Measurements from ENCODE around the gene GPX4. TPM values are rescaled to one million over a fixed set of nuclear protein-coding genes. Genes with fewer than 3 reads are reported as not detected.

Gene GPX4
- total and polyA plus RNA-seq, 10 of the 15 experiments (the other 5 are each of a cell fraction or from before 2014, with no cell fraction given), result 33.3 to 749 (median 297) TPM

DNA sequence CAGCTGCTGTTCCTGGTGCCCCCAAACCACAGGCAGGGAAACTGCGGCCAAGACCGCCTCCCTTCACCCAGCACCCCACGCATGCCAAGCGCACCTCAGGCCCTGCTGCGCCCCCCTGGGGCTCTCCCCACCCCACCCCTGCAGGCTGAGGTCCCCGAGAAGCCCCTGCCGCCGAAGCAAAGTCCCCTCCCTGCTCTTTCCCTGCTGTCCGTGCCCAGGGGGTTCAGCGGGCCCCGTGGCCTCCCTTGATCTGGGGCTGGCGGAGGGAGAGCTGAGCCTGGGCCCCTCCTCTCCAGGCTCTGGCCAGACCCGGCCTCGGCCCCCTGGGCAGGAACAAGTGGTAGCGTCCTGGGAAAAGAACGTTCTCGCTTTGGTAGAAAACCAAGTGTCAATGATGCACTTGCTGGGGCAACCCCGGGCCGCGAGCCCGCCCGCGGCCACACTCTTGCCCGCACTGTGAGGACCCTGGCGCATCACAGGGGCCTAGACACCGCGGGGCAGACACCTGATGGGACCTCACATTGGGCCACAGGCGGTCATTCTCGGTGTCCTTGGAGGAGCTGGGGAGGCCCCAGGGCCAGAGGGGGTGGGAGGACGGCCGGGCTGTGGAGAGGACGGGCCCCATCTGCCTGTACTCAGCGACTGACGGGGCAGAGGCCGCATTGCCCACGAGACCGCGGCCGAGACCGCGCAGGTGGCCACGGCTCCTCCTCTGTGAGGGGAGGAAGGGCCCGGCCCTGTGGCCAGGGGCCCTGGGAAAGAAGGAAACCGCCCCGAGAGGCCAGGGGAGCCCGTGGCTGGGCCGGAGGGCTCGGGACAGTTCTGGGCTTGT is 29.0 kb downstream of the GPX4 start:
- in situ Hi-C loops (cut with MboI) (no loop called here), intact Hi-C loops (cut with micrococcal nuclease; ENCODE audit: unreplicated experiment) (loop anchor here (5.0 kb wide), 1 partner anchor 40 kb away; the partner anchor contains the start of gene SBNO2)
- Histone ChIP-seq H3K27ac (ENCODE audit: control insufficient read depth, insufficient read depth) (peak overlapping the region; percentile 86), H3K4me1 (ENCODE audit: control insufficient read depth, insufficient read depth, low read length) (peaks cover 34% of the 10 kb centered on the region), H3K9ac (ENCODE audit: control insufficient read depth, insufficient read depth, low read length) (peak overlapping the region; percentile 86; the same call in 1 of the 2 replicates), H3K4me3 (peak overlapping the region; percentile 91), H3K4me2 (ENCODE audit: control insufficient read depth, insufficient read depth) (peak overlapping the region; percentile 99), H2AFZ (ENCODE audit: control insufficient read depth, low read depth, low read length) (no peak overlapping the region), H3K9me3 (replicated peaks; ENCODE audit: control insufficient read depth, insufficient read depth, low read length) (no peaks in the 10 kb centered on the region), H3K27me3 (replicated peaks in 1 of 2; ENCODE audit: control insufficient read depth in 2 of 2, insufficient read depth in 2 of 2, low read length in 1 of 2) (no peaks in the 10 kb centered on the region), H3K79me2 (ENCODE audit: control insufficient read depth, insufficient read depth, low read length) (peaks cover 38% of the 10 kb centered on the region), H3K36me3 (ENCODE audit: control insufficient read depth in 2 of 2, insufficient read depth in 2 of 2, low read length in 1 of 2) (peaks cover 0 to 7% of the 10 kb centered on the region in 2 experiments; a peak in 3 of 4 replicates), H4K20me1 (ENCODE audit: control insufficient read depth, insufficient read depth) (no peaks in the 10 kb centered on the region; the same call in 1 of the 2 replicates)
- DNase-seq (ENCODE audit: low read depth, low spot score), result no peak
- ChIA-PET POLR2A (interaction anchor here (0.8 to 2.1 kb wide), 6 partner anchors 19 to 56 kb away, joined by 3 to 10 read pairs (median 4); partner anchors contain the start of gene GPX4), SMC1A (ENCODE audit: uncharacterized antibody, unreplicated experiment) (interaction anchor here (1.0 to 2.5 kb wide), 4 partner anchors 19 to 61 kb away, joined by 3 to 9 read pairs (median 7); partner anchors contain the start of gene SBNO2), RAD21 (ENCODE audit: unreplicated experiment) (interaction anchor here (1.1 to 1.5 kb wide), 4 partner anchors 20 to 208 kb away, joined by 3 to 11 read pairs (median 4); no protein-coding TSS in a partner anchor), CTCF (interaction anchor here (0.7 to 1.4 kb wide), 8 partner anchors 7 to 111 kb away, joined by 3 to 10 read pairs (median 3); no protein-coding TSS in a partner anchor)
- TF ChIP-seq, protein P1, sequence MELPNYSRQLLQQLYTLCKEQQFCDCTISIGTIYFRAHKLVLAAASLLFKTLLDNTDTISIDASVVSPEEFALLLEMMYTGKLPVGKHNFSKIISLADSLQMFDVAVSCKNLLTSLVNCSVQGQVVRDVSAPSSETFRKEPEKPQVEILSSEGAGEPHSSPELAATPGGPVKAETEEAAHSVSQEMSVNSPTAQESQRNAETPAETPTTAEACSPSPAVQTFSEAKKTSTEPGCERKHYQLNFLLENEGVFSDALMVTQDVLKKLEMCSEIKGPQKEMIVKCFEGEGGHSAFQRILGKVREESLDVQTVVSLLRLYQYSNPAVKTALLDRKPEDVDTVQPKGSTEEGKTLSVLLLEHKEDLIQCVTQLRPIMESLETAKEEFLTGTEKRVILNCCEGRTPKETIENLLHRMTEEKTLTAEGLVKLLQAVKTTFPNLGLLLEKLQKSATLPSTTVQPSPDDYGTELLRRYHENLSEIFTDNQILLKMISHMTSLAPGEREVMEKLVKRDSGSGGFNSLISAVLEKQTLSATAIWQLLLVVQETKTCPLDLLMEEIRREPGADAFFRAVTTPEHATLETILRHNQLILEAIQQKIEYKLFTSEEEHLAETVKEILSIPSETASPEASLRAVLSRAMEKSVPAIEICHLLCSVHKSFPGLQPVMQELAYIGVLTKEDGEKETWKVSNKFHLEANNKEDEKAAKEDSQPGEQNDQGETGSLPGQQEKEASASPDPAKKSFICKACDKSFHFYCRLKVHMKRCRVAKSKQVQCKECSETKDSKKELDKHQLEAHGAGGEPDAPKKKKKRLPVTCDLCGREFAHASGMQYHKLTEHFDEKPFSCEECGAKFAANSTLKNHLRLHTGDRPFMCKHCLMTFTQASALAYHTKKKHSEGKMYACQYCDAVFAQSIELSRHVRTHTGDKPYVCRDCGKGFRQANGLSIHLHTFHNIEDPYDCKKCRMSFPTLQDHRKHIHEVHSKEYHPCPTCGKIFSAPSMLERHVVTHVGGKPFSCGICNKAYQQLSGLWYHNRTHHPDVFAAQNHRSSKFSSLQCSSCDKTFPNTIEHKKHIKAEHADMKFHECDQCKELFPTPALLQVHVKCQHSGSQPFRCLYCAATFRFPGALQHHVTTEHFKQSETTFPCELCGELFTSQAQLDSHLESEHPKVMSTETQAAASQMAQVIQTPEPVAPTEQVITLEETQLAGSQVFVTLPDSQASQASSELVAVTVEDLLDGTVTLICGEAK (IDR thresholded peaks at IDR 0.05; ENCODE audit: borderline replicate concordance), result no peak
- TF ChIP-seq, protein P2, sequence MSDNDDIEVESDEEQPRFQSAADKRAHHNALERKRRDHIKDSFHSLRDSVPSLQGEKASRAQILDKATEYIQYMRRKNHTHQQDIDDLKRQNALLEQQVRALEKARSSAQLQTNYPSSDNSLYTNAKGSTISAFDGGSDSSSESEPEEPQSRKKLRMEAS (IDR thresholded peaks at IDR 0.05; ENCODE audit: low read depth, low read length), result no peak
- 0 out of 2 replicates have a peak, but pooled peaks have one; percentile 19 for TF ChIP-seq TCF12 (IDR thresholded peaks at IDR 0.05; ENCODE audit: low read depth, low read length)
- TF ChIP-seq, protein P3, sequence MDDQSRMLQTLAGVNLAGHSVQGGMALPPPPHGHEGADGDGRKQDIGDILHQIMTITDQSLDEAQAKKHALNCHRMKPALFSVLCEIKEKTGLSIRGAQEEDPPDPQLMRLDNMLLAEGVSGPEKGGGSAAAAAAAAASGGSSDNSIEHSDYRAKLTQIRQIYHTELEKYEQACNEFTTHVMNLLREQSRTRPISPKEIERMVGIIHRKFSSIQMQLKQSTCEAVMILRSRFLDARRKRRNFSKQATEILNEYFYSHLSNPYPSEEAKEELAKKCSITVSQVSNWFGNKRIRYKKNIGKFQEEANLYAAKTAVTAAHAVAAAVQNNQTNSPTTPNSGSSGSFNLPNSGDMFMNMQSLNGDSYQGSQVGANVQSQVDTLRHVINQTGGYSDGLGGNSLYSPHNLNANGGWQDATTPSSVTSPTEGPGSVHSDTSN (IDR thresholded peaks at IDR 0.05; ENCODE audit: insufficient replicate concordance, low read depth, low read length), result no peak
- 0 out of 2 replicates have a peak, but pooled peaks have one; percentile 53 for TF ChIP-seq LARP7 (IDR thresholded peaks at IDR 0.05)
- peak; percentile 29; the same call in 1 of the 2 replicates for TF ChIP-seq MXI1 (IDR thresholded peaks at IDR 0.05; ENCODE audit: low read depth, low read length)
- no peak for TF ChIP-seq ASH2L (IDR thresholded peaks at IDR 0.05; ENCODE audit: borderline replicate concordance, low read depth)
- TF ChIP-seq JUNB (IDR thresholded peaks at IDR 0.05), result no peak
- no peak for TF ChIP-seq CBX5 (IDR thresholded peaks at IDR 0.05; ENCODE audit: low read depth)
- peak; percentile 71 for TF ChIP-seq GATAD2B (conservative IDR thresholded peaks at IDR 0.05; ENCODE audit: low read depth)
- no peak for TF ChIP-seq IKZF2 (IDR thresholded peaks at IDR 0.05)
- peak; percentile 19 for TF ChIP-seq KLF5 (IDR thresholded peaks at IDR 0.05; ENCODE audit: partially characterized antibody)
- TF ChIP-seq, protein P4, sequence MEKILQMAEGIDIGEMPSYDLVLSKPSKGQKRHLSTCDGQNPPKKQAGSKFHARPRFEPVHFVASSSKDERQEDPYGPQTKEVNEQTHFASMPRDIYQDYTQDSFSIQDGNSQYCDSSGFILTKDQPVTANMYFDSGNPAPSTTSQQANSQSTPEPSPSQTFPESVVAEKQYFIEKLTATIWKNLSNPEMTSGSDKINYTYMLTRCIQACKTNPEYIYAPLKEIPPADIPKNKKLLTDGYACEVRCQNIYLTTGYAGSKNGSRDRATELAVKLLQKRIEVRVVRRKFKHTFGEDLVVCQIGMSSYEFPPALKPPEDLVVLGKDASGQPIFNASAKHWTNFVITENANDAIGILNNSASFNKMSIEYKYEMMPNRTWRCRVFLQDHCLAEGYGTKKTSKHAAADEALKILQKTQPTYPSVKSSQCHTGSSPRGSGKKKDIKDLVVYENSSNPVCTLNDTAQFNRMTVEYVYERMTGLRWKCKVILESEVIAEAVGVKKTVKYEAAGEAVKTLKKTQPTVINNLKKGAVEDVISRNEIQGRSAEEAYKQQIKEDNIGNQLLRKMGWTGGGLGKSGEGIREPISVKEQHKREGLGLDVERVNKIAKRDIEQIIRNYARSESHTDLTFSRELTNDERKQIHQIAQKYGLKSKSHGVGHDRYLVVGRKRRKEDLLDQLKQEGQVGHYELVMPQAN (conservative IDR thresholded peaks at IDR 0.05), result 0 out of 2 replicates have a peak, but pooled peaks have one; percentile 61
- no TSS peak for BruUV-seq (replicated peaks)
- ATAC-seq, result peak; percentile 31
- no peak for FAIRE-seq
- 2% methylated on average over 44 of the region's 48 CpGs for WGBS (ENCODE audit: insufficient coverage, insufficient replicate concordance, low lambda C conversion rate, missing lambda C conversion rate)
